GM21825 (cell line): ENCODE measurements around the gene PRPF40B.

Experiments used
- ATAC-seq: cut with Tn5 transposase; IDR thresholded peaks from one replicate; pipeline ENCODE4 v1.9.1; 2021; ENCODE audit warnings: mild to moderate bottlenecking, moderate library complexity; ENCODE audit not compliant: unreplicated experiment

PRPF40B gene

GRCh38 chr12:49635036-49635435 is 11.7 kb downstream of the PRPF40B start:
- ATAC-seq = no peak

GRCh38 chr12:49635656-49636055 is 12.3 kb downstream of the PRPF40B start:
- ATAC-seq = no peak

GRCh38 chr12:49636574-49636973 is 13.2 kb downstream of the PRPF40B start:
- ATAC-seq = no peak

- ATAC-seq = peak; percentile 70
These were observed 13.8 kb downstream of the PRPF40B start for GRCh38 chr12:49636979-49637755.

GRCh38 chr12:49641748-49642369 is 18.5 kb downstream of the PRPF40B start:
- no peak for ATAC-seq

GRCh38 chr12:49642370-49642802 is 19.0 kb downstream of the PRPF40B start:
- no peak for ATAC-seq

- ATAC-seq = no peak
These were observed 19.8 kb downstream of the PRPF40B start for GRCh38 chr12:49643135-49643534.

GRCh38 chr12:49643961-49644619 is 20.7 kb downstream of the PRPF40B start:
- no peak for ATAC-seq

GRCh38 chr12:49644620-49644994 is 21.2 kb downstream of the PRPF40B start:
- ATAC-seq = no peak

- ATAC-seq = no peak
These were observed 22.0 kb downstream of the PRPF40B start for GRCh38 chr12:49645146-49646039.

GRCh38 chr12:49646331-49646830 is 23.0 kb downstream of the PRPF40B start:
- ATAC-seq = no peak

- no peak for ATAC-seq
These were observed 23.7 kb downstream of the PRPF40B start for GRCh38 chr12:49646871-49647654.

- ATAC-seq = no peak
These were observed 24.7 kb downstream of the PRPF40B start for GRCh38 chr12:49647827-49648711.

- no peak for ATAC-seq
These were observed 25.3 kb downstream of the PRPF40B start for GRCh38 chr12:49648712-49649003.

- no peak for ATAC-seq
These were observed 26.1 kb downstream of the PRPF40B start for GRCh38 chr12:49649445-49649844.

- ATAC-seq = no peak
These were observed 26.5 kb downstream of the PRPF40B start for GRCh38 chr12:49649892-49650291.

- no peak for ATAC-seq
These were observed 28.5 kb downstream of the PRPF40B start for GRCh38 chr12:49651855-49652254.

GRCh38 chr12:49652921-49653520 is 29.7 kb downstream of the PRPF40B start:
- no peak for ATAC-seq

GRCh38 chr12:49654715-49655114 is 31.4 kb downstream of the PRPF40B start:
- no peak for ATAC-seq
